ENCODE data around the gene NFAM1.
A peak's percentile ranks its signal among the peaks of the same experiment; 100 is the strongest.

NFAM1 gene

DNA sequence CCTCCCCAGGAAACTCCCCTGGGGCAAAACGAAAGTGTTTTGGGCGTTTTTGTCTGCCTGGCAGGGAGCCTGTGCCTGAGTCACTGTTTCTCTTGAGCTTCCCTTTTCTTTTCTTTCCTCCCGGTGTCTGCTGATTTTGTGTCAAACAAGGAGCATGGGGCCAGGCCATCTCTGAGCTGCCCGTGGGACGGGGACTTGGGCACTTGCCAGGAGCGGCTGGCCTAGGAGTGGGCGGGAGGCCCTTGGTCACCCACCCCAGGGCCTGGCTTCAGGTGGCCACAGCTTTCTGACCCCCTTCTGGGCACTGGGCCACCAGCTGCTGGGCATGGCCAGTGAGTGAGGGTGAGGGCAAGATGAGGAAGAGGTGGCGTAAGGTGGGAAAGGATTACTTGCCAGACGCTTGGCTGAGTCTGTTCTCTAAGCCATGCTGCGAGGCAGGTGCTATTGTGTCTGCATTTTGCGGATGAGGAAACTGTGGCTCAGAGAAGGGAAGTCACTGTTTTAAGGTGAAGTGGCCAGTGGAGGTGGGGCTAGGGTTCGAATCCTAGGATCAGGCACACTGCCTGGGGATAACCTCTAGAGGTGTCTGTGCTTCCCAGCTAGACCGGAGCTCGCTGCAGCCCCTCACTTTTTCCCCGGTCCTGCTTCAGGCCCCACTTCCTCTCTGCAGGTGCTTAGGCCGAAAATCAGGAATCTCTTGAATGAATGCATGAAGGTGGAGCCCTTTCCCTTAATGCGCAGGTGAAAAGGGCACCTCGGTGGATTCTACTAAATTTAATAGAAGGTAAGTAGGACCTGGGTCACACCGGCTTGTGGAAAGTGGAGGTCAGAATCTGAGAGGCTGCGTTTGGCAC, 7.8 kb upstream of the NFAM1 start:
- no peak for DNase-seq (ENCODE audit: low read depth, low spot score)

DNA sequence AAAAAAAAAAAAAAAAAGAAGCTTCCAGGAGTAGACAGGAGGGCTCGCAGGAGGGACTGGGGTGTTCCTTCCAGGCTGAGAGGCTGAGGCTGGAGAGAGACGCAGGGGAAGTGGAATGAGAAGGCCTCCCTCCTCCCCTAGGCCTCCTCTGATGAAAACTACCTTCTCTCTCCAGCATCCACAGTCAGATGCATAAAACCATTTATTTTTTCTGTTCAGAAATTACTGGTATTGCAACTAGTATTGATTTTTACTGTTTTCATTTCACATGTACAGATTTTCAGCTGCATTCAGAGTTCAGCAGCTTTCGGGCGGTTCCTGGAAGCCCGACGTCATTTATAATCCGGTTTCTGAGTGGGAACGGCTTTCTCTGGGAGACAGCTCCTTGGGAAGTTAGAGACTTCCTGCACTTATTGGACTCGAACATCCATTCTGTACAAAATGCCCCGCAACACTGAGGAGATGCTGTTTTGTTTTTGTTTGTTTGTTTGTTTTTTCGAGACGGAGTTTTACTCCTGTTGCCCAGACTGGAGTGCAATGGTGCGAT, 6.9 kb upstream of the NFAM1 start:
- no peak for DNase-seq (ENCODE audit: low read depth, low spot score)

DNA sequence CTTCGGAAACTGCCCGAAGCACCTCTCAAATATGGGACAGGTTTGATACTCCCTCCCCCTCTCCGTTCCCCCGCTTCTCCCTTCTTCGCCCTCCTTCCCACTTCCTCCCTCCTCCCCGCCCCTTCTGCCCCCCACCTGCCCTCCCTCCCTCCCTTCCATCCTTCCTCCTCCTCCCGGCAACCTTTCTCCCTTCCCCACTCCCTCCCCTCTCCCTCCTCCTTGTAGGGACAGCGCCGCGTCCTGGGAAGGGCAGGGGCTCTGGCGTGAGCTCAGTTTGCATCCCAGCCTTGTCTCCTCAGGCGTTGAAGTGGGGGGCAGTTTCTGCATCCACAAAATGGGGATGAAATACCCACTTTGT, 6.1 kb upstream of the NFAM1 start:
- no peak for DNase-seq (ENCODE audit: low read depth, low spot score)

DNA sequence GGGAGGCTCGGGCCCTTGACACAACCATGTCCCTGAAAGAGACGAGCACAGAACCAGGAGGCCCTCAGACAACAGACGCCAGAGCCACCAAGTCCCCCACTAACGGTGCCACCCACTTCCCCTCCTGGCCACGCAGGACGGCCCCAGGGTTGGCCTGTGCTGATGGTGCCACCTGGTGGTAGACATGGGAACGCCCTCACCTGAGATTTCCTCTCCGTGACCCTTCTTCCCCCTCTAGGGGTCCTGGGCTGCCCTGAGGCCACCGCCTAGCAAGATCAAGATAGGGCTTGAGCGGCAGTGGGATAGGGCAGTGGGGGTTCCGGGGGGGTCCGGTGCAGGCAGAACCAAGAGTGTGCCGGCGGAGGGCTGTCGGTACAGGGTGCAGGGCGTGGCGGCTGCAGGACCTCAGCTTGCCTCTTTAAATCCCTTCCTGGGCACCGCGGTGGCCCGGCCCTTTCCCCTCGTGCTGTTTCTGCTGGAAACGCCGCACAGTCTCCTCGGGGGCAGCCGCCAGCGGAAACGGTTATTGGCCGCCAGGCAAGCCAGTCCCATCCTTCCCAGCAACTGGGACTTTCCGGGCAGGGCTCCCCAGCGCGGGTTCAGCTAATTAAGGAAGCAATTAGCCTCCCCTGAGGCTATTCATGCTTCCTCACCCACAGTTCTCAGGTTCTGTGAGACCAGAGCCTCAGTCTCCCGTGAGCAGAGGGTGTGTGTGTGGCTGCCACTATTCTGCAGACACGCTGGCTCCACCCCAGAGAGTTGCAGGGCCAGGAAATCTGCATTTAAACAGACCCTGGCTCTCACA, 5.5 kb upstream of the NFAM1 start:
- peak; percentile 72 for DNase-seq (ENCODE audit: low read depth, low spot score)

DNA sequence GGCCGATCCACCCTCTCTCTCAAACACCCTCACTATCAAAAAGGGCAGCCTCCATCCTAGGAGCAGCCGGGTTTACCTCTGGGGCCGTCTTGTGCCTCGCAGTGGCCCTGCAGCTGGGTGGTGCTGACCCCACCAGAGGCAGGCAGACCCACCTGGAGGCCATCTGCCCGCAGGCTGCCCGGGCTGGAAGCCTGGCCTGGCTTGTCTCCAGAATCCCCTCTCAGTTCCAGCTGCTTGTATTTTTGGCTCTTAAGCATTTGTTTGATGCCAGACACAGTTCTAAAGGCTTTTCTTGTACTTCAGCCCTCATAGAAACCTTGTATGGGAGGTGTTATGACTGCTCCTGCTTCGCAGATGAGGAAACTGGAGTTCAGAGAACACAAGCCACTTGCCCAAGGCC, 4.2 kb upstream of the NFAM1 start:
- DNase-seq (ENCODE audit: low read depth, low spot score): no peak

DNA sequence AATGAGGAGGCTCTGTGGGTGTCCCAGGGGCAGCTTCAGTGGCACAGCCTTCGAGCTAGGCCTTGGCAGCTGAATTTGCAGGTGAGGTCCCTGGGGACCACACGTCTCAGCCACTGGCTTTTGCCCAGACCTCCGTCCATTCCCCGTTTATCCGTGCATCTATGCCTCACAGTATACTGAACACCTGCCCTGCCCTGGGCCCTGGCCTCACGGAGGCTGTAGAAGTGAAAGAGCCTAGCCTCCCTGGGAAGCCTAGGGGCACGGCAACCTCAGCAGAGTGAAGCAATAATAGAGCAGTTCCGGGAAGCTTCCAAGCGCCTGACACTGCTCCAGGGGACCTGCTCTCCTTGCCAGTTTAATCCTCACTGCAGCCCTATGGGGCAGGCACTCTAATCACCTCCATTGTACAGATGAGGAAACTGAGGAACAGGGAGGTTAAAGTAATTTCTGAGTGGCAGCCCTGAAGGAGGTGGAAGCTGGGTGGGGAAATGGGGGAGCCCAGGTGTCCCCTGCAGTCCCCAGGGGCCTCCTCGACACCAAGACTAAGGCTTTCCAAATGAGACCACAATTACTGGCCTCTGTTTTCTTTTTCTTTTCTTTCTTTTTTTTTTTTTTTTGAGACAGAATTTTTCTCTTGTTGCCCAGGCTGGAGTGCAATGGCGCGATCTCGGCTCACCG, 2.7 kb upstream of the NFAM1 start:
- no peak for DNase-seq (ENCODE audit: low read depth, low spot score)

DNA sequence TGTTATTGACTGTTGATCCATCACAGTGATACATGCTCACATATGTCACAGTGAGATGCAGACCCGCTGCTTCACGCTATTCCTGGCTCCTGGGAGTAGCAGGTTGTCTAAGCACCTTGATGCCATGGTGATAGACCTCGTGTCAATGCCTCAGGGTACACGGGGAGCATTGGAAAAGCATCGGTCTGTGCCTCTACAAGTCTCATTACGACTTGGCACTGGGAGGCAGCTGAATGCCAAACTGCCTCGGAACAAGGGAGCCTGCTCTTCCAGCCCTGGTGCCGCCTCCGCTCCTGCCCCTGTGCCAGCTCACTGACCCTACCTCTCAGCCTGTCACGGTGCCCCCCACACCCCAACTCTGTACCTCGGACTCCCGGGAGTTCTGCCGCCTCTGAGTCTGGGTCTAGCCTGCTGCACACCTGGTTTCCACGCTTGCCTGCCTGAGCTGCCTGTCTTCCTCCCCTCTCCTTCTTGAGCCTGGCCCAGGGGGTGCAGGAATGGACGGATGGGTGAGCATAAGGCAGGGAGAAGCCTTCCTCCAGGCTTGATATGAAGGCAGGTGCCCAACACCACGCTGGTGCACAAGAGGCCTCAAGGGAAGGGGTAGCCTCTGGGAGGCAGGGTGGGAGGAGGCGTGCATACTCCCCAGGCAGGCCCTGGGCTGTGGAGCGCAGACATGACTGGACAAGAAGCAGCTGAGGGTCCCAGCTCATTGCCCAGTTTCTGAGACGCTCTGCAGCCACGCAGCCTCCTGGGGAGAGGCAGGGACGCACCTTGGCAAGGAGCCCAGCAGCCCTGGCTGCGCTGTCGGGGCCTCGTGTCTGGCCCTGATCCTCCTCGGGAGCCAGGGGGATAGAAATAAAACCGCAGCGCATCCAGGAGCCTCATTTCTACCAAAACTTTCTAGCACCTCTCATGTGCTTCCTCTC, 1.8 kb upstream of the NFAM1 start:
- no peak for DNase-seq (ENCODE audit: low read depth, low spot score)

DNA sequence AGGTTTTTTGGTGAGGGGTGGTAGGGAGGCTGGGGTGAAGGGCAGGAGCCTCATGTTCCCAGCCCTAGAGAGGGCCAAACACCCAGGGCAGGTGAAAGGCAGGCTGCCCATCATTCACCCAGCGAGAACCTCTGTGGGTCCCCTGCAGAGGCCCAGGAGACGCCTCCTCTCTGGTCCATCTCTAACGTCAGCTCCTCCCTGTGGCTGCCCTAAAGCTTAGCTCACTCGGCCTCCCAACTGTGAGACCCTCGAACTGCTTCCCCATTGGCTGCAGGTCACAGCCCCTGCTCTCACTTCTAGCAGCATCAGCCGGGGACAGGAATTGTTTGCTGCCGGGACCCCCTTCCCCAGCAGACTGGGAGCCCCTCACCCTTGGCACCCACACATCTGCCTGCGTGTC, 615 bp upstream of the NFAM1 start:
- DNase-seq (ENCODE audit: low read depth, low spot score): no peak

DNA sequence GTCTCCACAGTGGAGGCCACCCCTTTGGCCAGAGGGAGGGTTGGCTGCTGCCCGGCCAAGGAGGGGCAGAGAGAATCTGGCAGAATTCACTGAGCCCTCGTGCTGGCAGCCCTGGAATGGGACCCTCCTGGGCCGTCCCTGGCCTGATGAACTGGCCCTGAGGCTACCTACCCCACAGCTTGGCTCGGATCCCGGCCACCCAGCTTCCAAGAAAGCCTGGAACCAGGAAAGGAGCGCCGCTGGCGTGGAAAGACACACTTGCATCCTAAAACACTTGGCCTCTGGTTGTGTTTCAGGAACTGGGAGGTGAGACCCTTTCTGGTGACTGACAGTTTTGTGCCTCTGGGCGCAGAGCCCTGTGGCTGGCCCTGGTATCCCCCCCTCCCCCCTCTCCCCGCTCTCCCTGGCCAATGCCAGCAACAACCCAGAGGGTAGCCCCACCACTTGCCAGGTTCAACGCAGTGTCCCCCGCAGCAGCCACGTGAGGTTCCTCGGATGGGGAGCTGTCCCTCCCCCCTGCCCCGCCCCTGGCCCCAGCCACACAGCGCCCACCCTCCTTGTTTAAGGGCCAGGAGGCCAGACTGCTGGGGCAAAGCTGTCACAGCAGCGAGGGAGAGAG, 693 bp downstream of the NFAM1 start:
- no peak for DNase-seq (ENCODE audit: low read depth, low spot score)

DNA sequence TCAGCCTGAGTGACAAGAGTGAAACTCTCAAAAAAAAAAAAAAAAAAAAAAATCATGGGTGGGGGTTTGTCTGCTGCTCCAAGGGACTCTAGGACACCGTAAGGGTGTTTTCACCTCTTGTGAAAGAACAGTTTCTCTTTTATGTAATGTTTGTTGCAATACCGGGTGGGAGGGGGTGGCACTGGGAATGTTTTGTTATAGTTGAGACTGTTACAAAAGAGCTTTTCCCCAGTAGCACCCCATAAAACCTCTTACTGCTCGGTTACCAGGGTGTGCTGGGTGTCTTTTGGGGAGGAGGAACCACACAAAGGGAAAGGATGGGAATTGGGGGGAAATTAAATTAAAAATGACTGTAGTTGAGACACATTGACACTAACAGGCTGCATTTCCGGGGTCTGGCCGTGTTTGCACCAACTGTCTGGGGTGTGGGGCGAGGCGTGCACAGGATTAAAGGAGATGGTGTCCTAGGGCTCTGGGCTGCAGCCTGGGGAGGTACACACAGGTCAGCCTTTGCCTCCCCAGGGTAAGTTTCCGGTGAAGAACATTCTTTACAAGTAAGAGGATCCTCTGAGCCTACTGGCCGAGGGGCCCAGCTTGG, 1.6 kb downstream of the NFAM1 start:
- no peak for DNase-seq (ENCODE audit: low read depth, low spot score)

DNA sequence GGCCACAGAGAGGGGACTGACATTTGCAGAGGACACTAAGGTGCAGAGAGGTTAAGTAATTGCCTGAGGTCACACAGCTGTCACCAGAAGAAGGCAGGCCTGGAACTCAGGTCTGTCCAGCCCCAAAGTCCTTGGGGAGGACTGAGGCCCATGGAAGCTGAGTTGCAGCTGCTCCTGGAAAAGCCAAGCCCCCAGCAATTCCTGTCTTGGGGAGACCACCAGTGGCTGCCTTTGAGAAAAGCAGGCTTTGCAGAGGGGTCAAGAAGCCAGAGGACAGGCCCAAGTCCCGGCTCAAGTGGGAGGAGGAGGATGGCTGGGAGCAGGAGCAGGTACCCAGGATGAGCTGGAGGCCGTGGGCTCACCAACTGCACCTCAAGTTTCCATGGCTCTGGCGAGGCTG, 3.4 kb downstream of the NFAM1 start:
- no peak for DNase-seq (ENCODE audit: low read depth, low spot score)

DNA sequence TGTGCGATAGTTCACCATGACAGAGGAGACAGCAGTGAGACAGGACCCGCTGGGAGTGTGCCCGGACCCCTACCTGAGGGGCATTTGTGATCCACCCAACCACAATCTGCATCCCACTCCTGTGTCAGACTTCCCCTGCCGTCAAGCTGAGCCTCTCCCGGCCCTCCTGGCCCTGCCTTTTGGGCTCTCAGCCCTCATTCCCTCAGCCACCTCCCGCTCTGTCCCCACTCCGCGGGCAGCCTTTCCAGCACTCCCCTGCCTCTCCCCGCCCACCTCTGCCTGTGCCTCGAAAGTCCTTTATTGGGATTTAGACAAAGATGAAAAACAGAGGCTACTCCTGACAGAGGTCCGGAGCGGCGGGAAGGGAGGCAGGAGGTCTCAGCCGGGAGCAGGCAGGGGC, 4.2 kb downstream of the NFAM1 start:
- no peak for DNase-seq (ENCODE audit: low read depth, low spot score)

DNA sequence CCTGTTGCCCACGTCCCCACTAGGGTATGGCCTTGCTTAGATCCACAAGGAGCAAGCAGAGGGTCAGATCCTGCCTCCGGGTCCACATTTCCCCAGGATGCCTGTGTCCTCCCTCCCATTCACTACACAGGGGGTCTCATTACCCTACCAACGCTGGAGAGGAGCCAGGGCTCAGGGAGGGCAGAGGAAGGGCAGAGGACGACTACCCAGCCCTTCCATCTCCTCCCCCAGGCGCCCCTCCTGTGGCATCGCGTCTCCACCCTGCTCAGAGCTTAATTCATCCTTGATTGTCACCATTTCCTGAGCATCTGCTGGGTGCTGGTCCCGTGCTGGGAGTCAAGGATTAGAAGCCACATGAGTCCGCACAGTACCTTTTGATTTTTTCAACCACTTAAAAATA, 5.0 kb downstream of the NFAM1 start:
- DNase-seq (ENCODE audit: low read depth, low spot score): no peak

DNA sequence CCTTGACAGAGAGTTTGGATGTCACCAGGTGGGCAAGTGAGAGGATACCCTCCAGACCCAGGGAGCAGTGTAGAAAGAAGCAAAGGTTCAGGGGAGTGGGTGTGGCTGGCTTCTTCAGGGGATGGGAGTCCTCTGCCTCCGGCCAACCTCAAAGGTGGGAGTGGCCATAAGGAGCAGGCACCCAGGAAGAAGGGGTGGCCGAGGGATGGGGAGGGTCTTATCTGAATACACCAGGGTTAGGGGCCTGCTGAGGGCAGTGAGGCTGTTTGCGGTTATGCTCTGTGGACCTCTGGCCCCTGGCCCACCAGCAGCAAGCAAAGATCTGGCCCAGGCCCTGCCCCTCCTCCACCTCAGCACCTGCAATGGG, 6.2 kb downstream of the NFAM1 start:
- DNase-seq (ENCODE audit: low read depth, low spot score): no peak

DNA sequence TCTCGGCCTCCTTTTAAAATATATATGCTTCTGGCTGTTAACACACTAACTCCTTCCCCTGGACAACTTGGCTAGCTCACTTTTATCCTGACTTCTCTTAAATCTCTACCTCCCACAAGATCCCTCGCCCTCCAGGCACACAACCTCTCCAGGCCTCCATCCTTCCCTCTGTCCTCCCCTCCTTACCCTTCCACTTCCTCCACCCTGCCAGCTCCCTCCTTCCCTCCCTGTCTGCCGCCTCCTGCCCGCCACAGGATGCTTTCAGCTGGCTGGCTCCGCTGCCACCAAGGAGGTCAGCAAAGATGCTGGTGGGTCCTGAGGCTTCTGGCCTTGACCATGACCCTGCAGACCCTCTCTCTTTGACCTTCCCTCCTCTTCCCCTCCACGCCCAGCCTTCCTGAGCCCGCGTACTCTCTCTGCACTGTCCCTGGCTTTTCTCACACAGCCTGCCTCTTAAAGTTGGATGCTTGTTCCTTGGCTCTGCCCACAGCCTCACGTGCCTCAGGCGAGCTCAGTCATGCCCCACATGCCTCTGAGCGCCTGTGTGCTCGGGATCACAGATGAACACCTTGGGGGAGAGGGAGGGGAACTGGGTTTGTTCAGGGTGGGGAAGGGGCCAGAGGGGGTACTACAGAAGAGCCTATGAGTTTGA, 6.7 kb downstream of the NFAM1 start:
- DNase-seq (ENCODE audit: low read depth, low spot score): no peak

DNA sequence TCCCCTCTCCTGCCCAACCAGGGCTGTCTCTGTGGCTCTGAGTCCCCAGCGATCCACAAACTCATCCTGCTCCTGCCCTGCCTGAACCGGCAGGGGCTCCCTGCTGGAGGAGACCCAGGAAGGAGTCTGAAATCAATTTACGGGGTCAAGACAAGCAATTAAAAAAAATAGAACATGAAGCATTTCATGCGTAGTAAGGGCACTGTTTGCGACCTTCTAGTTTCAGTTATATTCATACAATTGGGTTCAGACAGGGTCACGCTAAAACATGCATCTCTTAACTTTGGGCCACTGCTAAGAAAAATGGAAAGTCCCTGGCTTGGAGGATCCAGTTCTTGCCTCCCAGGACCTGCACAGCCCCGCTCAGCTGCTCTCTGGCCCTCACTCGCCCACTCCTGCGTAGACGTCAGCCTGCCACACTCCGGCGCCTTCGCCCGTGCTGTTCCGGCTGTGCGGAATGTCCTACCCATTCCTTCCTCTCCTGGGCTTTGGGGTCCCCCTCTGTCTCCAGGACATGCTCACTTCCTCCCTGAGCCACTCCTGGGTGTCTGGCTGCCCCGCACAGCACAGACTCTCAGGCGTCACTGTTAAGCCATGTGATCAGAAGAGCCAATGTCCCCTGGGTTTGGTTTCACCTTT, 12.8 kb downstream of the NFAM1 start:
- no peak for DNase-seq (ENCODE audit: low read depth, low spot score)

DNA sequence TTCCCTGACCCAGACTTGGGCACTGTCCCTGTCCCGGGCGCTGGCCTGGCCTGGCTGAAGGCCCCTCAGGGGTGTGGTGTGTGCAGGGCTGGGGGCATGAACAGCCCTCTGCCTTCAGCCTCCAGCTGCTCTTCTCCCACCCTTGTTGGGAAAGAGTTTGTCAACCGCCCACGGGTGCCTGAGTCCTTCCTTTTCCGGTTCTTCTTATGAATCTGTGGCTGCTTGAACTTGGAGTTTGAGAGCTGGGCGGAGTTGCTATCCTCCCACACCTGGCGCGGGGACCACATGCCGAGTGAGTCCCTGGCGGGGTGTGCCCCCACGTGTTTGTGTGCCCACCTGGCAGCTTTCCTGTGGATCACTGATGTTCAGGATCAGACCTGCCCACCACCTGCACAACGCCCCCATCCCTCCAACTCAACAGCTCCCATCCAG, 13.4 kb downstream of the NFAM1 start:
- DNase-seq (ENCODE audit: low read depth, low spot score): no peak

DNA sequence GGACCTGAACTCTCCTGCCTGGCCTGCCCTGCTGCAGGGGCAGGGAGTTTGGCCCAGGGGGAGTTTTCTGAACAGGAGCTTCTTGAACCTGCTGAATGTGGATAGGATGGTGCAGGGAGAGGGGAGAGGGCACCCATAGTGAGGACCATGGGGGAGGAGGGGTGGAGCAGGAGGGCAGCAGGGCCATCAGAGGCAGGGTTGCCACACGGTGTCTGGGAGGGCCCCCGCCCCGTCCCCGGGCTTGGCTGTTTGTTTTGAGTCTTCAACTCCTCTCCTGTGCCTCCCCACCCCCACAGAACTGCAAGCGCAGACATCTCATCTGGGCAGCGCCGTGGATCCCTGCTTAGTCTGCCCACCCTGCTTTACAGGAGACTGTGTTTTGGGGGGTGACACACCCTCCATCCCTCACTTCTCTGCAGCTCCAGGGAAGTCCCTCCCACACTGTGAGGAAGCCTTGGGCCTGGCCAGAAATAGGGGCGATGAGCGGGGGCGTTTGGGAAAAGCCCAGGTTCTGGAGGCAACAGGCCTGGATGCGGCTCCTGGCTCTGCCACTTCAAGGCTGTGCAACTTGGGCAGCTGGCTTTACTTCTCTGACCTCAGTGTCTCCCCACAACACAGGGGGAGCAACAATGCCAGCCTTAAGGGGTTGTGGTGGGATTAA, 14.4 kb downstream of the NFAM1 start:
- no peak for DNase-seq (ENCODE audit: low read depth, low spot score)
